CD8-positive, alpha-beta memory T cell (primary cell): ENCODE measurements around the gene DMGDH. TPM values are rescaled to one million over a fixed set of nuclear protein-coding genes. Genes with fewer than 3 reads are reported as not detected.

Experiments used
- CTCF ChIA-PET: fragments of 350-600 bp; sonication (Branson Sonifier 250); formaldehyde crosslinking; loops from one replicate; lab custom pipeline; 2021; ENCODE audit warnings: antibody characterized with exemption; lab: Charles Lee
- POLR2A ChIA-PET: fragments of 350-600 bp; sonication (Branson Sonifier 250); formaldehyde crosslinking; loops from one replicate; lab custom pipeline; 2021; ENCODE audit warnings: antibody characterized with exemption; lab: Charles Lee
- DNase-seq, 5 donors: peaks; one replicate each; pipeline versions ENCODE4 v3.0.0 to v3.0.0-alpha.2; 2020 to 2022; ENCODE audit warnings: mixed read lengths in 1 of 5
- H3K27ac ChIP-seq: one replicate; pipeline ENCODE4 v1.7.0; 2013; ENCODE audit warnings: low read depth, mild to moderate bottlenecking, low read length, moderate library complexity
- H3K27me3 ChIP-seq: 2 replicates; pipeline ENCODE4 v1.7.0; 2013; ENCODE audit warnings: low read length, mild to moderate bottlenecking; ENCODE audit not compliant: insufficient read depth, poor library complexity, severe bottlenecking
- H3K36me3 ChIP-seq: 2 replicates; pipeline ENCODE4 v1.7.0; 2013; ENCODE audit warnings: mild to moderate bottlenecking, low read length, moderate library complexity; ENCODE audit not compliant: insufficient read depth
- H3K4me1 ChIP-seq: 2 replicates; pipeline ENCODE4 v1.7.0; 2013; ENCODE audit warnings: mild to moderate bottlenecking, low read length, moderate library complexity; ENCODE audit not compliant: insufficient read depth
- H3K4me3 ChIP-seq: 2 replicates; pipeline ENCODE4 v1.7.0; 2013; ENCODE audit warnings: mild to moderate bottlenecking, low read length
- H3K9me3 ChIP-seq: 2 replicates; pipeline ENCODE4 v1.7.0; 2013; ENCODE audit warnings: mild to moderate bottlenecking, low read length
- H3K27ac Mint-ChIP-seq, 8 donors: one replicate each; pipeline ENCODE4 v1.8.0; 2020 to 2021; ENCODE audit warnings: mixed read lengths in 8 of 8, mild to moderate bottlenecking in 6 of 8, inconsistent platforms in 3 of 8, moderate library complexity in 3 of 8
- H3K27me3 Mint-ChIP-seq, 2 donors: one replicate each; pipeline ENCODE4 v1.8.0; 2020 to 2021; ENCODE audit warnings: mixed read lengths in 2 of 2, mild to moderate bottlenecking in 1 of 2, moderate library complexity in 1 of 2
- H3K36me3 Mint-ChIP-seq, 3 donors: one replicate each; pipeline ENCODE4 v1.8.0; 2020 to 2021; ENCODE audit warnings: mixed read lengths in 3 of 3, inconsistent platforms in 1 of 3, mild to moderate bottlenecking in 1 of 3
- H3K4me1 Mint-ChIP-seq, 3 donors: one replicate each; pipeline ENCODE4 v1.8.0; 2020 to 2021; ENCODE audit warnings: mixed read lengths in 3 of 3, inconsistent platforms in 1 of 3, mild to moderate bottlenecking in 1 of 3
- H3K4me3 Mint-ChIP-seq, 7 donors: one replicate each; pipeline ENCODE4 v1.8.0; 2020 to 2021; ENCODE audit warnings: mixed read lengths in 7 of 7, mild to moderate bottlenecking in 6 of 7, moderate library complexity in 4 of 7, inconsistent platforms in 2 of 7
- H3K9me3 Mint-ChIP-seq, 5 donors: one replicate each; pipeline ENCODE4 v1.8.0; 2020 to 2022; ENCODE audit warnings: mixed read lengths in 5 of 5, mild to moderate bottlenecking in 3 of 5, moderate library complexity in 2 of 5, inconsistent platforms in 1 of 5
- polyA plus RNA-seq: library from polyadenylated mRNA; unstranded; fragments of 300-500 nt; fragmentation: Illumina TruSeq; gene quantifications from one replicate; pipeline ENCODE4 v1.2.3, GENCODE V29; 2021
- total RNA-seq, 2 experiments: library from RNA; stranded (reverse); gene quantifications; one replicate each; pipeline ENCODE4 v1.2.3, GENCODE V29; 2021

Gene DMGDH
- total and polyA plus RNA-seq, 3 experiments from 2014 or later = not detected

GRCh38 chr5:79077680-79078365, 8.3 kb upstream of the DMGDH start:
- Histone ChIP-seq H3K36me3 (no peaks in the 10 kb centered on the region), H3K4me3 (no peak overlapping the region), H3K4me1 (no peaks in the 10 kb centered on the region), H3K9me3 (no peaks in the 10 kb centered on the region), H3K27ac (no peak overlapping the region), H3K27me3 (no peaks in the 10 kb centered on the region)
- H3K4me3 Mint-ChIP-seq = no peak overlapping the region
- ChIA-PET CTCF (no interaction called here), POLR2A (interaction anchor here (0.6 kb wide), 1 partner anchor 135 kb away, joined by 4 read pairs; no protein-coding TSS in a partner anchor)
- no peak overlapping the region for H3K27ac Mint-ChIP-seq
- H3K36me3 Mint-ChIP-seq = no peaks in the 10 kb centered on the region
- peaks cover 0 to 4% (median 3%) of the 10 kb centered on the region in 3 donors for H3K4me1 Mint-ChIP-seq
- no peak for DNase-seq
- no peaks in the 10 kb centered on the region for H3K9me3 Mint-ChIP-seq
- H3K27me3 Mint-ChIP-seq = peaks cover 2 to 19% of the 10 kb centered on the region in 2 donors

- no peaks in the 10 kb centered on the region for H3K9me3 Mint-ChIP-seq
- CTCF ChIA-PET = no interaction called here
- H3K4me3 Mint-ChIP-seq = no peak overlapping the region
- Histone ChIP-seq H3K27ac (no peak overlapping the region), H3K4me1 (no peaks in the 10 kb centered on the region), H3K27me3 (peaks cover 4% of the 10 kb centered on the region), H3K9me3 (no peaks in the 10 kb centered on the region), H3K4me3 (no peak overlapping the region), H3K36me3 (no peaks in the 10 kb centered on the region)
- H3K4me1 Mint-ChIP-seq = peaks cover 0 to 4% (median 3%) of the 10 kb centered on the region in 3 donors
- H3K27ac Mint-ChIP-seq = no peak overlapping the region
- H3K36me3 Mint-ChIP-seq = no peaks in the 10 kb centered on the region
- POLR2A ChIA-PET = no interaction called here
- H3K27me3 Mint-ChIP-seq = peaks cover 2 to 22% of the 10 kb centered on the region in 2 donors
- no peak for DNase-seq
Observed at GRCh38 chr5:79076819-79077218, 7.3 kb upstream of the DMGDH start.

- Mint-ChIP-seq H3K27ac (no peak overlapping the region), H3K9me3 (no peaks in the 10 kb centered on the region), H3K4me1 (peaks cover 0 to 4% (median 3%) of the 10 kb centered on the region in 3 donors), H3K36me3 (no peaks in the 10 kb centered on the region), H3K4me3 (no peak overlapping the region), H3K27me3 (peaks cover 3 to 31% of the 10 kb centered on the region in 2 donors)
- ChIA-PET POLR2A (no interaction called here), CTCF (no interaction called here)
- peaks cover 4% of the 10 kb centered on the region for H3K27me3 ChIP-seq
- no peaks in the 10 kb centered on the region for H3K4me1 ChIP-seq
- no peaks in the 10 kb centered on the region for H3K9me3 ChIP-seq
- DNase-seq = no peak
- no peak overlapping the region for H3K4me3 ChIP-seq
- no peaks in the 10 kb centered on the region for H3K36me3 ChIP-seq
- H3K27ac ChIP-seq = no peak overlapping the region
Observed at GRCh38 chr5:79075646-79076426, 6.4 kb upstream of the DMGDH start.

- H3K27me3 ChIP-seq = peaks cover 10% of the 10 kb centered on the region
- H3K9me3 ChIP-seq = no peaks in the 10 kb centered on the region
- no peak for DNase-seq
- H3K4me1 Mint-ChIP-seq = peaks cover 0 to 4% (median 3%) of the 10 kb centered on the region in 3 donors
- H3K4me1 ChIP-seq = no peaks in the 10 kb centered on the region
- H3K27ac ChIP-seq = no peak overlapping the region
- ChIA-PET POLR2A (no interaction called here), CTCF (no interaction called here)
- no peaks in the 10 kb centered on the region for H3K36me3 ChIP-seq
- H3K9me3 Mint-ChIP-seq = no peaks in the 10 kb centered on the region
- H3K4me3 ChIP-seq = no peak overlapping the region
- H3K36me3 Mint-ChIP-seq = no peaks in the 10 kb centered on the region
- no peak overlapping the region for H3K27ac Mint-ChIP-seq
- no peak overlapping the region for H3K4me3 Mint-ChIP-seq
- H3K27me3 Mint-ChIP-seq = peaks cover 8 to 37% of the 10 kb centered on the region in 2 donors
Observed at GRCh38 chr5:79074641-79075040, 5.2 kb upstream of the DMGDH start.

GRCh38 chr5:79070350-79070667, 835 bp upstream of the DMGDH start:
- Mint-ChIP-seq H3K27me3 (peaks cover 26 to 57% of the 10 kb centered on the region in 2 donors), H3K4me3 (no peak overlapping the region), H3K36me3 (no peaks in the 10 kb centered on the region), H3K27ac (no peak overlapping the region), H3K9me3 (no peaks in the 10 kb centered on the region), H3K4me1 (no peaks in the 10 kb centered on the region)
- Histone ChIP-seq H3K4me3 (no peak overlapping the region), H3K4me1 (no peaks in the 10 kb centered on the region), H3K27ac (no peak overlapping the region), H3K27me3 (peaks cover 11% of the 10 kb centered on the region), H3K36me3 (no peaks in the 10 kb centered on the region), H3K9me3 (no peaks in the 10 kb centered on the region)
- ChIA-PET CTCF (no interaction called here), POLR2A (no interaction called here)
- DNase-seq = no peak

GRCh38 chr5:79062436-79062835, 7.0 kb downstream of the DMGDH start:
- POLR2A ChIA-PET = no interaction called here
- H3K9me3 Mint-ChIP-seq = peaks cover 0 to 2% (median 0%) of the 10 kb centered on the region in 5 donors
- H3K27ac Mint-ChIP-seq = no peak overlapping the region
- CTCF ChIA-PET = no interaction called here
- no peak overlapping the region for H3K4me3 Mint-ChIP-seq
- Histone ChIP-seq H3K36me3 (no peaks in the 10 kb centered on the region), H3K27me3 (no peaks in the 10 kb centered on the region), H3K4me3 (no peak overlapping the region), H3K4me1 (no peaks in the 10 kb centered on the region), H3K27ac (no peak overlapping the region), H3K9me3 (no peaks in the 10 kb centered on the region)
- H3K4me1 Mint-ChIP-seq = no peaks in the 10 kb centered on the region
- peaks cover 14 to 28% of the 10 kb centered on the region in 2 donors for H3K27me3 Mint-ChIP-seq
- no peak for DNase-seq
- H3K36me3 Mint-ChIP-seq = no peaks in the 10 kb centered on the region

GRCh38 chr5:79059674-79060073, 9.8 kb downstream of the DMGDH start:
- no peaks in the 10 kb centered on the region for H3K36me3 Mint-ChIP-seq
- H3K4me3 Mint-ChIP-seq = no peak overlapping the region
- no peaks in the 10 kb centered on the region for H3K9me3 ChIP-seq
- no peak for DNase-seq
- no peaks in the 10 kb centered on the region for H3K4me1 ChIP-seq
- peaks cover 0 to 3% (median 0%) of the 10 kb centered on the region in 5 donors for H3K9me3 Mint-ChIP-seq
- ChIA-PET CTCF (interaction anchor here (1.0 to 1.2 kb wide), 2 partner anchors 10 to 73 kb away, joined by 3 read pairs; partner anchors contain the start of genes BHMT2 and DMGDH), POLR2A (no interaction called here)
- H3K36me3 ChIP-seq = no peaks in the 10 kb centered on the region
- no peak overlapping the region for H3K4me3 ChIP-seq
- H3K27ac Mint-ChIP-seq = no peak overlapping the region
- no peaks in the 10 kb centered on the region for H3K27me3 ChIP-seq
- H3K27ac ChIP-seq = no peak overlapping the region
- peaks cover 5 to 22% of the 10 kb centered on the region in 2 donors for H3K27me3 Mint-ChIP-seq
- H3K4me1 Mint-ChIP-seq = no peaks in the 10 kb centered on the region

- Histone ChIP-seq H3K4me1 (no peaks in the 10 kb centered on the region), H3K9me3 (no peaks in the 10 kb centered on the region), H3K27me3 (no peaks in the 10 kb centered on the region), H3K27ac (no peak overlapping the region), H3K4me3 (no peak overlapping the region), H3K36me3 (no peaks in the 10 kb centered on the region)
- Mint-ChIP-seq H3K9me3 (peaks cover 0 to 3% (median 0%) of the 10 kb centered on the region in 5 donors), H3K4me3 (no peak overlapping the region), H3K36me3 (no peaks in the 10 kb centered on the region), H3K27ac (no peak overlapping the region), H3K4me1 (no peaks in the 10 kb centered on the region), H3K27me3 (peaks cover 6 to 23% of the 10 kb centered on the region in 2 donors)
- ChIA-PET CTCF (no interaction called here), POLR2A (no interaction called here)
- no peak for DNase-seq
Observed at GRCh38 chr5:79056847-79057246, 12.6 kb downstream of the DMGDH start.
